ENCODE measurements around the gene ARHGAP22.

DNA sequence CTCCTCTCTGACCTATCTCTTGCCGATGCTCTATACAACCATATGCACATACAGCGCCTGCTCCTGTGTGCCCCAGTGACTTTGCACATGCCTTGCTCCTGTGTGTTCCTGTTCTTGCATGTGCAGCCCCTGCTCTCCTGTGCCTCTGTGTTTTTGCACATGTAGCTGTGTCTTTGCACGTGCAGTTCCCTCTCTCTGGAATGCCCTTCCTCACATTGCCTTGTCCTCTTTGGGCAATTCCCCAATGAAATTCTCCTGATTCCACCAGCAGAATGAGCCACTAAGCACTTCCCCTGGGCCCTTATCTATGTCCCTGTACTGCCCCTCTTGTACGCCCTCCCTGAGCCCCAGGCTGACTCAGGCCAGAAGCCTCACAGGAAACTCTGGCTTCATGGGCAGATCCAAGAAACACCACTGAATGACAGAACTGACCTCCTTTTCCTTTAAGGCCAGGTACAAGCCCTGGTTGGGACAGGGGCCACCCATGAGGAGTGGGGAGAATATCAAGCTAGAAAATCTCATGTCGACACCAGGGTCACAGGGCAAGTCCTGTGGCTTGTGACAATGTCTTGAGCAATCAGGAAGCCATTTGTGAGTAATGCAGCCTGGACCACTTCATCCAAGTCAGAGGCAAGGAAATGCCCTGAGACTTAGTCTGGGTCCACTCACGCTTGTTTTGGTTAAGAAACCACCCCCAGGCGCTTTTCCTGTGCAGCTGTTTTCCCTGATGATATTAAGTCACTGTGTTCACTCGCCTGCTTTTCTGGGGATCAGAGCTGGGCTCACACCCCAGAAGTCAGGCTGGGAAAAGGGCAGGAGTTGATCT, 1.9 kb upstream of the ARHGAP22 start:
- TF ChIP-seq POLR2A (IDR thresholded peaks at IDR 0.05) = no peak
- TF ChIP-seq POLR2AphosphoS5 (IDR thresholded peaks at IDR 0.05) = no peak
